ENCODE results near the gene ZNF423.

The ZNF423 gene

DNA sequence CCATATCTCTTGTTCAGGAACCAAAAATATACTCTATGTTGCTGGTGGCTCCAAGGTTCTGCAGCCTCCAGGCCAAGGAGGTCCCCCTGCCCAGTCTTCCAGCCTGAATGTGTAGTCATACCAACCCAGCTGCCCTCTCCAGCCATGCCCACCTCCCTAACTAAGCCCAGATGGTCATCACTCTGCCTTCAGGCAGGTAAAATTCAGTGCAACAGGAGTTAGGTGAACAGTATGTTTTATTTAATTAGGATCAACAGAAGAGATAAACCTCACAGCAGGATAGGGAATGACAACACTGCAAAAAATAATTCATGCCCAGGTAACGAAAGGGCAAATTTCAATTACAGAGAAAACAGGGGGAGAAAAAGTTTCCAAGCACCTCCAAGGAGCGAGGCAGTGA lies 9.1 kb downstream of the ZNF423 start:
- DNase-seq: no peak

DNA sequence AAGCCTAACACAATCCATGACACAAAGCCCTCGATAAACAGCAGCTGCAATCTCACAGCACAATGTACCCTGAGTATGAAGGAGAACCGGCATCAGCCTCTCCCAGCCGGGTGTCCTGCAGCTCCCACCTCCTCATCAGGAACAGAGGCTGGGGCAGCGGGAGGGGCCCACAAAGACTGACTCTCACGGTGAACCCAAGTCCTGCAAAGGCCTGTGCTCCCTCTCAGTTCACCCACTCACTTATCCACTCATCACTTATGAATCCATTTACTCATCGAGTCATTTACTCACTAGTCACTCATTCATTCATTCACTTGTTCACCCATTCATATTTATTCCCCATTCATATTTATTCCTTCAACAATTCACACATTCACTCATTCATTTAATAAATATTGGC lies 11.6 kb downstream of the ZNF423 start:
- DNase-seq: no peak

DNA sequence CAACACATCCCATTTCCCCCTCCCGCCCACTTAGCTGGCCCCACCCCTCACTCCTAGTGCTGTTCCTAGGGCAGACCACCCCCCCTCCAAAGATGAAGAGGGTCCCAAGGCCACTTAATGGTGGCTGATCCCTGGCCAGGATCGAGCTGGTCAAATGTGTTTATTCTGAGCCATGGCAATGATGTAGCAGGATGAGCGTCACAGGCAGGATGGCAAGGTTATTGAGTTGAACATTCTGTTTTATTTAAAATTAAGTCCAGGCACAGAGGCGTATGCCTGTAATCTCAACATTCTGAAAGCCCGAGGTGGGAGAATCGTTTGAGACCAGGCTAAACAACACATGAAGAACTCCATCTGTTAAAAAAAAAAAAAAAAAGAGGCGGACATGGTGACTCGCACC lies 12.2 kb downstream of the ZNF423 start:
- no peak for DNase-seq

DNA sequence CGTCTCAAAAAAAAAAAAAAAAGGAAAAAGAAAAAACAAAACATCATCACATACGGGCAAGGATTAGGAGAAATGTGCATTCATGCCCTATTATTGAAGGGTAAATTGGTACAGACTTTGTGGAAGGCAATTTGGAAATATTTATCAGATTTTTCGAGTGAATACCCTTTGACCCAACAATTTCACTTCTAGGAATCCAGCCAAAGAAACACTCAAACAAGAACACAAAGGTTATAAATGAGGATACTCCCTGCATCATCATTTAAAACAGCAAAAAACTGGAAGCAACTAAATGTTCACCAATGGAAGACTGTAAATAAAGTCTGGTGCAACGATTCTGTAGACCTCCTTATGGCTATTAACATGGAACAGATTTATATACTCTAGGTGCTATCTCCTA lies 12.9 kb downstream of the ZNF423 start:
- no peak for DNase-seq

DNA sequence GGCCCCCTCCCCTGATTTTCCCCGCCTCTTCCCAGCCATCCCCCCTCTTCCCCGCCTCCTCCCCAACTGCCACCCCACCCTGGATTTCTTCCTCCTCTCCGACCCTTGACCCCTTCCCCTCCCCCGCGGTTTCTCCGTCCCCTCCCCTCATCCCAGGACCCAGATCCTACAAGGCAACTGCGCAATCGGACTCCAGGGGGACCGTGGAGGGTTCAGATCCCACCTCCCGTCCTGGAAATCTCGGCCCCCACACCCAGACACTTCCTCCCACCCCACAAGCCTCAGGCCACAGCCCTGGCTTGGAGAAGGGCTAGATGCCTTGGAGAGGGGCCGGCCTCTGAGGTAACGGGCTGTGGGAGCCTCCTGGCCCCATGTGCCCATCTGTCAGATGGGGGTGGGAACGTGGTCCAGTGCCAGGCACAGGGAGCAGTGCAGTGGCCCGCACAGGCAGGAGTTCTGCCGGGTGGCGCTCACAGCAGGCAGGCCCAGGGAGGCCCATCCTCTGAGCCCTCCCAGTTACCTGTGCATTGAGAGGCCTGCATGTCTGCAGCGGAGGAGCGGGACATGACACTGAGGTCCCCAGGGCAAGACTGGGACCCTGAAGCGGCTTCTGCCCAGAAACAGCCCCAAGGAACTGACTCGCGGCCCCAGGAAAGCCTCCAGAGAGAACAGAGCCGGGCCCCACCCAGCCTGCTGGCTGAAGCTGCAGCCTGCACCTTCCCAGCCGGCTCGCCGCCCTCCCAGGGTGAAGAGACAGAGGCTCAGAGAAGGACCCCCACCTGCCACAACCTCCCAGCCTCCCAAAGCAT lies 16.7 kb downstream of the ZNF423 start:
- DNase-seq: no peak

DNA sequence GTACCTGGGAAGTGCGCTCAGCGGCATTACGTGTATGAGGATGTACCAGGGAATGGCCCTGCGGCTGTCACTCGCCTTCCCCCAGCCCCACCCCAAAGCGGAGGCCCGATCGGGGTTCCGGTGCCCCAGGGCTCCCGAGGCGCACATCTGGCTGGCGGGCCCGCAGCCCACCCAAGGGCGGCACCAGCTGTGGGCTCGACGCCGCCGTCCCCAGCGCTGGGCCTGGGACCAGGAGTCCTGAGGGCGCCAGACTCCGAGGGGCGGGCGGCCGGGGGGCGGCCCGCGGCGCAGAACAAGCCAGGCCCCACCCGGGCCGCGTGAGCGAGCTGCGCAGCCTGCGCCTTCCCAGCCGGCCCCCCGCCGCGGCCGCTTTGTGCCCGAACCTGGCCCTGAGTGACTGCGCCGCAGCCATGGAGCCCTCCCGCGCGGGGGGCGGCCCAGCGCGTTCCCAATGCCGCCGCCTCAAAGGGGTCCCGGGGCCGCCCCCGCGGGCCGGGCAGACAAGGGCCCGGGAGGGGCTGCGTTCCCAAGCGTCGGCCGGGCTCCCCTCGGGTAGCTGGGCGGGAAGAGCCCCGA lies 17.4 kb downstream of the ZNF423 start:
- no peak for DNase-seq

DNA sequence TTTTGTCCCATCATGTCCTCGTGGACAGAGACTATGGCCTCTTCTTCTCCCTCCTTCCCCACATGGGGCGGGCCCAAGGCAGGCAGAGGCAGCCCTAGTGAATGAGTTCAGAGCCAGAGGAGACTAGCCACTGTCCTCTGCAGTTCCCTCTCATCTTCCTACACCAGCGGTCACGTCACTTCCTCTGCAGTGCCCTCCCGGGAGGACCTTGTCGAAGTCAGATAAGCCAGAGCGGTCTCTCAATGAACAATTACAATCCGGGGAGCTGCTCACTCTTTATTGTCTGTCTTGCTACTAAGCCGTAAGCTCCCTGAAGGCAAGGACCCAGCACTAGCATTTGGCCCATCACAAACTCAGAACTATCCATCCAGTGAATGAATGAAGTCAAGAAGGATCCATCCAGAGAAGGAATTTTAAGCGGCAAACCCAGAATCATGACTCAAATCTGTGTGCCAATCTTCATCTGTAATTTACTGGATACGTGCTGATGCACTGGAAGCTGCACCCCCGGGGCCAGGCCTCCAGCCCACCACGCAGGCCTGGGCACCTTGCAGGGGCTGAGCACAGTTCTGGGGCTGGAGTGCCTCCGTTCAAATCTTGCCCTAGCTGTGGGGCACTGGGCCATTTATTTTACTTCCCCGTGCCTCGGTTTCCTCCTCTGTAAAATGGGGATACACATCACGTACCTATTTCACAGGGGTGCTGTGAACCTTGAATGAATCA lies 18.1 kb downstream of the ZNF423 start:
- DNase-seq: no peak

DNA sequence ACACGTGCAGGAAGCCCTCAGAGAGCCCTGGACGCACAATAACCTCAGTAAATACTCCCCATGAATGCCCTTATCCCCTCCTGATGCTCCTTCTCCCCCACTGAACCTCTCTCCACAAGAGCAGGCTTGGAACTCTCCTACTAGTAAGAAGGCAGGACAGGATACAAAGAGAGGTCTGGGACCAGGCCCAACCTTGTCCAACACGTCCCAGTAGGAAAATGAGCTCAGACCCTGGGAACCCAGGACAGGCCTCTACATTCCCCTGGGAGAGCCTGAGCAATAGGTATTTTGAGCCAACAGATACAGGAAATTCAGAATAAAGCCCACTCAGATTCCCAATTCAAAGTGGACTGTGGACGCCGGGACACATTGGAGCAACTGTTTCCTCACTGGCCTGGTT lies 19.2 kb downstream of the ZNF423 start:
- DNase-seq: no peak

DNA sequence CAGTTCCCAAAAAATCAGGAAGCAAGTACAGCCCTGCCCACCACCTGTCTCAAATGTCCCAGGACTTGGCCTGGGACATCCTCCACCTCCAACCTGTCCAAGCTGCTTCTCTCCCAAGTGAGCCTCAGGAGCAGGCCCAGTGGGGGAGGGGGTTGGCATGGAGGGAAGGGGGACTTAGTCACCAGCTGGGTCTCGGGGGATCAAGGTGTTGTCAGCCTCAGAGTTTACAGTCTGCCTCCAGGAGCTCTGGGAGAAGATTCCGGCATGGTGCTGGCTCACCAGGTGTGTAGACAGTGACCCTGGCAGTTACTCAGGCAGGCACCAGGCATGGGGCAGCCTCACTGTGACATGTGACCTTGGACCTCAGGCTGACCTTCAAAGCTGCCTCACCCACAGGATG lies 19.7 kb downstream of the ZNF423 start:
- no peak for DNase-seq

DNA sequence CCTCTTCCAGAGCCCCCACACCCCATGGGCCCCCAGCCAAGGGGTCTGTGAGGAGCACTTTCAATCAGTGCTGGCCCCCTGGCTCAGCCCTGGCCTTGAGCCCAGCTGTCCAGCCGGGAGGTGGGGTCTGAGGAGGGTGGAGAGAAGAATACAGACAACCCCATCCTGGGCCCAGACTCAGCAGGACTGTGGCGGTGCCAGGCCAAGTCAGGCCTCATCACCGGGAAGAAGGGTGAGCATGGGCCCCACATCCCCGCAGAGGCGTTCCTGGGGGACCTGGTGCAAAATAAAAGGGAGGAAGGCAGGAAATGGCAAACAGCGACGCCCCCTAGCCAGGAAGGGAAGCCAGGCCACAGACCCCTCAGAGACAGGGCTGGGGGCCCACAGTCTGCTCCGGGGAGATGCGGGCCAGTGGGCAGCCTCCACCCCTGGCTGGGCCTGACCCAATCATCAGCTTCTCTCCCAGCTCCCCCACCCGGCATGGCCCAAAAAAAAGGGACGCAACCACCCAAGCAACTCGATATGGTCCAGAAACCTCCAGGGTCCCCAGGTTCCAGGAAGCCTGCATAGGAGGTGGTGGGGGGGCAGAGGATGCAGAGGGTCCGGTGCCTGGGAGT lies 20.6 kb downstream of the ZNF423 start:
- DNase-seq: no peak

DNA sequence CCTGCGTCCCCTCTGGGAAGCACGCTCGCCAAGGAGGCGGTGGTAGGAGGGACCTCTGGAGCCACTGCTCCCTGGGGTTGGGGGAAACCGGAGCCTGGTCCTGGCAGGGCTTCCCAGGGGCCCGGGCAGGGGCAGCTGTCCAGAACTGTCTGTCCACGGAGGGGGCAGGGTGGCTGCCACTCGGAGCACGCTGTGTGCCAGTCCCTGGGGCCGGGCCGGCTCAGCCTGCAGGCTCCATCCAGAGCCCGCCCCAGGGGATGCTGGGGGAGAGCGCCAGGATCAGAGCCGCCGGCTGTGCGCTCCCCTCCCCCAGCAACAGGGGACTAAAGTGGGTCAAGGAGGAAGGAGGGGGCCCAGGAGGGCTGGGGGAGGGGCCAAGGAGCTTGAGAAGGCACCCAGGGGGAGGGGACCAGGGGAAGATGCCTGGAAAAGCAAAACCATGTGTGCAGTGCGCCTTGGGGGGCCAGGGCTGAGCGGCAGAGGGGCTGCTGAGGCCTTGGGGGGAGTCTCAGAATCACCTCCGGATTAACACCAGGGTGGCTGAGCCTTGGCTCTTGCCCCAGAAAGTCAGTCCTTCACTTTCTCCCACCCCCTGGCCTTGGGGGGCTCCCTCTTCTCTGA lies 21.3 kb downstream of the ZNF423 start:
- DNase-seq: no peak

DNA sequence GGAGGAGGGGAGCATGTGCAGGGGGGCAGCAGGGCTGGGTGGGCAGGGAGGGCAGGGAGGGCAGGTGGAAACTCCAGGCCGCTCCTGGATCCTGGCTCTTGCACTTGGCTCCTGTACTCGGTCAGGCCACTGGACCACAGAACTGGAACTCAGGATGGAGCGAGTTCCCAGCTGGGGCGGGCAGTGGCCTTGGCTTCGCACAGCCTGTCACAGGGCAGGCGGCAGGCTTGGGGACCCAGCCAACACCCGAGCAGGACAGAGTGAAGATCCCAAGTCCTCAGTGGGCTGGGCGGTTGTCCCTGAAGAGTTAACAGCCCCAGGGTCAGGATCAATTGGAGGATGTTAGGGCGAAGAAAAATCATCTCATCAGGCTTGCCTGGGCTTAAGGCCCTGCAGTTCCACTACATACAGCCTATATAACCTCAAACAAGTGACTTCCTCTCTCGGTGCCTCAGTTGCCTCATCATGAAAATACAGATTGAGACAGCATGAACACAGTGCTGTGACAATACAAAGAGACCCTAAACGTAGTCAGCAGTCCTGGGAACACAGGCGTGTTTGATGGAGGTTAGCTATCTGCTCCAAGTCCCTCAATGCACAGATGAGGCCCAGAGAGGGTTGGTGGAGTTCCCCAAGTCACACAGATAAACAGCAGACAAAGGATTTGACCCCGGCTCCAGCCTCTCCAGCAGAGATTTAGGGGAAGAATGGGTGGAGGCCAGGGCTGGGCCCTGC lies 21.9 kb downstream of the ZNF423 start:
- DNase-seq: no peak

DNA sequence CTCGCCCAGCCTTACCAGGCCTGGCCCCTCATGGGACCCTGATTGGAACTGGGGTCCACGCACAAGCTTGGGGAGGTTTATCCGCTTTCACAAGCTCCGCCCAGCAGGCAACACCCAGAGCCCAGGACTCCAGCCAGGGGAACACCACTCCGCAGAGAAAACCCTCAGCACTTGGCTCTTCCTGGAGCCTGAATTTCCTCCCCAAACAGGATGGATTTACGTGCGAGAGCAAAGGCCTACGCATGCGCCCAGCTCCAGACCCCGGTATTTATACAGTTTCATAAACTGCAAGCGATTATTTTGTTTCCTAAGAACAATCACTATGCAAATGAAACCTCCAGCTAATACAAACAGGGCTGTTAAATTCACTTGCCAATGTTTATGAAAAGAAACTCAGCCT lies 22.8 kb downstream of the ZNF423 start:
- DNase-seq: no peak

DNA sequence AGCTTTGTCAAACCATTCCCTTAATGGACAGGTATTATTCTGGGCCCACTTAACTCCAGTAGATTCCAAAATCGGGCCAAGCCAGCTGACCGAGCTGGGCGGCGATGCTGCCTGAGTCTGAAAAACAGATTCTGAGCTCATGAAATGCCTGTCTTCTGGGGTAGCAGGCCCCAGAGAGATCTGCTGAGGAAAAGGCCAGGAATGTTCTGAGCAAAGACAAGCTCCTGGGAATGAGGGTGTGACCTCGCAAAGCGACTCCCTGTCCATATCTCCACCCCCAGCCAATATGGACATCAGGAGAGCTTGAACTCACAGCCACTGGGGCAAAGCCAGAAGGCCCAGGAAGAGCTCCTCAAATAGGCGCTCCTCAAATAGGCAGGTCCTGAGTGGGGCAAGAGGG lies 23.7 kb downstream of the ZNF423 start:
- no peak for DNase-seq

DNA sequence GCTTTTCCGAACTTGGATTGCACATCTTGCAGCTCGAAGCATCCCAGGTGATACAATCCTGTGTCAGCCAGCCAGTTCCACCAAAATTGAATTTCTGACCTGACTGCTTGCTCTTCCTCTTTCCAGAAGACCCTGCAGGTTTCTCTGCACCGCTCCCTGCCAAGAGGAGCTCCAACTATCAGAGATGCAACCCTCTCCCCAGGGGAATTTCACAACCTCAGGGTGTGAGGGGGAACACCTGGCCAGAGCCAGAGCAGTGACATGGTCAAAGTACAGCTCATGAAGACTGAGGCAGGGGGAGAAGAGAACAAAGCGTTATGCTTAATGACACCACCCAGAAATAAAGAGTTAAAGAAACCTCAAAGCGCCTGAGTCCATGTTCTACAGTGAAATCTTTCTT lies 25.0 kb downstream of the ZNF423 start:
- DNase-seq: no peak

DNA sequence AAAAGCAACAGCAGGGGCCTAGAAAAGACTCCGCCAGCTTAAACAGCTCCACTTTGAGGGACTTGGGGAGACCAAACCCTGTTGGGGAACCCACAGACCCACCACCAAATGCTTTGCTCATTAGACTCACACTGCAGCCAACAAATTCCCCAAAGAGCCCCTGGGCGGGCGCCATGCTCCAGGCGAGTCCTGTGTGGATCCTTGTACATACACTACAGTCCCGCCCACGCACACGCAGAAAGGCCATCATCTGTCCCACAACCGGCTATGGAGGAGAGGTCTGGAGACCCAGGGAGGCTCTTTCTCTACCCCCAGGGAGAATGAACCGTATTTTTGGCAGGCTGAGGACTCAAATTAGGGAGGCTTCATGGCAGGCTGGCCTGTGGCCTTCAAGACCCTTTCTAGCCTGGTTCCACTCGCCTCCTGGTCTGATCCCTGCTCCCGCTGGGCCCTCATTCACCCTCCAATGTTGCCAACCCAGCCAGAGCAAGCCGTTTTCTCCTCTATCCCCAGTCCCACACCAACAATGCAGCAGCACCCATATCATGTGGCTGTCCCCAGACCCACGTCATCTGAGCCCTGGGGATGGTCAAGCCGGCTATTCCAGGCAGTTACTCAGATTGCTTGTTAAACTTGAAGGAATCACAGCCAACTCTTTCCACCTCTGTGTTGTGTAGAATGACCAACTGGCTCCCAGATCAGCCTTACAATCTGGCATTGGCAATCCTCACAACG lies 27.2 kb downstream of the ZNF423 start:
- no peak for DNase-seq

DNA sequence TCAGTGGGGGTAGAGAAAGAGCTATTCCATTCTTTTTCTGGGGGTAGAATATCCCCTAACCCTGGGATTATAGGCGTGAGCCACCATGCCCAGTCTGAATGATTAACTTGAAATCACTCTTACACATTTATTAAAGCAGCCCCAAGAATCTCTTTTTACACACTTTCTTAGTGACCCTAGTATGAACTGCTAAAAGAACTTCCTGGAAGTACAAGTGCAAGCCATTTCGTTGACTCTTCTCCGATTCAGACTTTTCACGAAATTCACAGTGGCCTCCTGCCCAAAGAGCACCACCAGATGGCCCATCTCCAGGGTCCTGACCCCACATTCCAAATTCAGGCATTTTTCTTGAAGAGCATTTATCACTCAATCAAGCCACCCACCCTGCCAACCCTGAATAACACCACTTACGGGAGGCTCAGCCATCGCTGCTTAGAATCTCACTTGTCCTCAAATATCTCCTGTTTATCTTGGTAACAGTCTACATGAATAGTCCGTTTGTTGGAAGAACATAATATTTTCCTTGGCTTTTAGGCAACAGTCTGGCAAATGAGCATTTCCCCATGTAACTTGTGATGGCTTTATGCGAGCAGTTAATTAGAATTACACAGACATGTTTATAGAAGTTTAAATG lies 28.0 kb downstream of the ZNF423 start:
- DNase-seq: no peak

DNA sequence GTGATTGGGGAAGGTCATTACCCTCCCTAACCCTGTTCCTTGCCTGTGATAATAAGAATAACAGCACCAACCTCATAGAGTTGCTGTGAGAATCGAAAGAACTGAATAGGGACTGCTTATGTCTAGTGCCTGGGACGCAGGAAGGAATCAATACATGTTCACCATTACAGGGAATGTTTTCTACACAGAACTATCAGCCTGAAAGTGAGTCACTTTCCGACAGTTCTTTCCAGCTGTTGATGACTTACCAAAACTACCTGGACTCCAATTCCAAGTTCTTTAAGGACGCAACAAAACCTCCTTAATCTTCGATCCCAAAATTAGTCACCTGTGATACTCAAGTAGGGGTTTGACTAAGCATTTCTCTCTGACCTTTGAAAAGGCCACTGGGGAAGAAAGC lies 29.4 kb downstream of the ZNF423 start:
- no peak for DNase-seq

DNA sequence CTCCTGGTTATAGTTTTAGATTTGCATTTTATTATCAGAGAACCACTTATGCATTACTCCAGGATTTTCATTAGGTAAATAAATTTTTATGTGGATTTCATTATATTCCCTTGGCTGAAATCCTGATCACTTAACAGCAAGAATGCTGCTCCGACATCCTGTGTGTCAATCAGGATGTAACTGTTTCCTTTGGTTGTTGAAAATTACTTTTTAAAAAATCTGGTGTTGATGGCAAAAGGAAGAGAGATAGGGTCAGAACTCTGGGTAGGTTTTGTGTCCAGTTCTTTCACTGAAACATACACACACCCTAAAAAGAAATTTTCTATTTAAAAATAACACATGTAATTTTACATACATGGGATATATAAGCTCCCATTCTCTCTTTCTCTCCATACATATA lies 30.9 kb downstream of the ZNF423 start:
- no peak for DNase-seq

DNA sequence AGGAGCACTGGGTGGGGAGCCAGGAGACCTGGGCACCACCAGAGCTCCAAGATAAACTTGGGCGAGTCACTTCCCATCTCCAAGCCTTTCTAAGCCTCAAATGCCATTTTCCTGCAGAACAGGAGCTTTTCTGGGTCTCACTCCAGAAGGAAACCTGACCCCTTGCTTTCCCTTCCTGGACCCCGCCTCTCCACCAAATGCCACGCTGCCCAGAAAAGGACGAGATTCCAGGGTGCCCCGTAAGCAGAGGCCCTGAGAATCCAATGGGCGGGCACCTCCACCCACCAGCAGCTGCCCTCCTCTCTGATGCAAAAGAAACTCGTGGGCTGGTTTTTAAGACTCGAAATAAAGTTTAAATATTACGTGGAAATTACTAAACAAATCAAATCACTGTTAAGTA lies 31.3 kb downstream of the ZNF423 start:
- no peak for DNase-seq

DNA sequence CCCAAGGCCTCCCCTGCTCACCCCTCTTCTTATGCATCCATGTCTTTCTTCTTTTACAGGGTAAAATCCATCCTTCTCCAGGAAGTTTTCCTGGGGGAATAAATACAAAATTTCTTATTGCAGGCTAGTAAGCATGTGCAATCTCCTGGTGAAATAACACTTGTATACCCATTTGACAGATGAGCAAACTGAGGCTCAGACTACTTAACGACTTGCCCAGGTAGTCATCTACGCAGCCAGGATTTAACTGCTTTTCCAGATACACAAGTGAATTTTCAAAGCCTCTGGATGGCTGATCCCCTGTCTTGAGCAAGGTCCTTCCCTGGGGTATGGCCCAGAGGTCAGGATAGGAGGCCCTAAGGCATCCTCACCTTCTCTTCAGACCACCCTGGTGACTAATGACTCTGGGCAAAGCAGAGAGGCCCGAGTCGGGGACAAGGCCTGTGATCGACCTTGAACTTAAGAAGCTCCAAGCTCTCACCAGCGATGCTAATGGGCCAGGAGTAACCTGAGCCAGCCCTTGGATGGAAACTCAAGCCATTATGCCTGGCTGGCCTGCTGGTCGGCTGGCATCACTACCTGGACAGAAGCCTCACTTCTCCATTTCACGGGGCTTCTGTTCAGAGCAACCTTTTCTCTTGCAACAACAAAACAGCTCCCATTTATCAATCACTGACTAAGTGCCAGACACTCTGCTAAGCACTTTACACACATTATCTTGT lies 33.1 kb downstream of the ZNF423 start:
- DNase-seq: no peak

Data from CD4-positive, alpha-beta T cell treated with Interleukin-15 for 1 hour (primary cell).